Measurements from ENCODE around the gene TPPP.
"Not testable (repeated sequence)": the region's sequence is repeated elsewhere in the genome, so short reads cannot be mapped to it uniquely, and the experiment has no call there.

TPPP gene

GRCh38 chr5:678521-678920 is 14.6 kb downstream of the TPPP start:
- not testable (repeated sequence) for DNase-seq; H3K4me1 ChIP-seq; H3K9me3 ChIP-seq; H3K27me3 ChIP-seq; H3K36me3 ChIP-seq; H3K4me3 ChIP-seq (ENCODE audit: low read depth, low read length)

DNA sequence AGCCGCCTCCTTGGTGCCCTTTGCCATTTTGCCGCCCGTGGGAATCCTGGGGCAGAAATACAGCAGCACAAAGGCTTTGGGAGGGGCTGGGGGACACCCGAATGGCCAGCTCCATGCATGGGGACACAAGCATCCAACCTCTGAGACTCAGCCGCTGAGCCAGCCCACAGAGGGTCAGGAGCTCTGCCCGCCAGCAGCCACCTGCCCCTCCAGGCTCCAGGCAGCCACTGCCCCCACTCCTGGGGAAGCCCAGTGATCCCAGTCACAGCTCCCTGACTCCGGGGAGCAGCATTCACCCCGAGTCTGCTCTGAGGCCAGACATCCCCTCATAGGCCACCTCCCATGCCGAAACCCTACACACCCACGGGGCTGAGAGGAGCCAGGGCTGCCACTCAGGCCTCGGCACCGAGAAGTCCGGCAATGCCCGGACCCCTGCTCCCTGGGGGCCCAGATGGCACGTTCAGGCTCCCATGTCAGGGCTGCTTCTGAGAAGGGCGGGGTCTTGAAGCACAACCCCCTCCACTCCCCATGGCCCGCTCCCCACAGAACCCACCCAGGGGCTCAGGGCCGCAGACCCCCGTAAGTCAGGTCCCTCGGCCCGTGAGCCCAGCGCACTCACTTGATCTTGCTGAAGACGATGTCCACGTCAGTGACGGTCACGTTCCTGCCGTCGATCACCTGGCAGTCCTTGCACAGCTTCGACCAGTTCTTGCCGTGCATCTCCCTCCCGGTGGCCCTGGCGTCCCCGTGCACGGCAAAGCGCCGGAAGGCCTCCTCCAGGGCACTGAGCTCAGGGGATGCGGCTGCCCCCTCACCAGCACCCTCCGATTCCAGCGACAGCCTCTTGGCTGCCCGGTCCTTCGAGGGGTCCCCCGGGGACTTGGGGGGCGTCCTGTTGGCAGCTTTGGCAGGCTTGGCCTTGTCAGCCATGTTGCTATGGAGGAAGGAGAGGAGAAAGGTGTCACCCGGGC is 15.7 kb downstream of the TPPP start:
- Histone ChIP-seq H3K4me3 (ENCODE audit: low read depth, low read length) (no peak overlapping the region), H3K4me1 (peaks cover 10% of the 10 kb centered on the region), H3K9me3 (no peaks in the 10 kb centered on the region), H3K36me3 (no peaks in the 10 kb centered on the region), H3K27me3 (peaks cover 2% of the 10 kb centered on the region; the same call in 1 of the 2 replicates)
- TF ChIP-seq, protein P1, sequence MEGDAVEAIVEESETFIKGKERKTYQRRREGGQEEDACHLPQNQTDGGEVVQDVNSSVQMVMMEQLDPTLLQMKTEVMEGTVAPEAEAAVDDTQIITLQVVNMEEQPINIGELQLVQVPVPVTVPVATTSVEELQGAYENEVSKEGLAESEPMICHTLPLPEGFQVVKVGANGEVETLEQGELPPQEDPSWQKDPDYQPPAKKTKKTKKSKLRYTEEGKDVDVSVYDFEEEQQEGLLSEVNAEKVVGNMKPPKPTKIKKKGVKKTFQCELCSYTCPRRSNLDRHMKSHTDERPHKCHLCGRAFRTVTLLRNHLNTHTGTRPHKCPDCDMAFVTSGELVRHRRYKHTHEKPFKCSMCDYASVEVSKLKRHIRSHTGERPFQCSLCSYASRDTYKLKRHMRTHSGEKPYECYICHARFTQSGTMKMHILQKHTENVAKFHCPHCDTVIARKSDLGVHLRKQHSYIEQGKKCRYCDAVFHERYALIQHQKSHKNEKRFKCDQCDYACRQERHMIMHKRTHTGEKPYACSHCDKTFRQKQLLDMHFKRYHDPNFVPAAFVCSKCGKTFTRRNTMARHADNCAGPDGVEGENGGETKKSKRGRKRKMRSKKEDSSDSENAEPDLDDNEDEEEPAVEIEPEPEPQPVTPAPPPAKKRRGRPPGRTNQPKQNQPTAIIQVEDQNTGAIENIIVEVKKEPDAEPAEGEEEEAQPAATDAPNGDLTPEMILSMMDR (IDR thresholded peaks at IDR 0.05; ENCODE audit: low read depth, low read length), result no peak
- DNase-seq, result peak; percentile 10

DNA sequence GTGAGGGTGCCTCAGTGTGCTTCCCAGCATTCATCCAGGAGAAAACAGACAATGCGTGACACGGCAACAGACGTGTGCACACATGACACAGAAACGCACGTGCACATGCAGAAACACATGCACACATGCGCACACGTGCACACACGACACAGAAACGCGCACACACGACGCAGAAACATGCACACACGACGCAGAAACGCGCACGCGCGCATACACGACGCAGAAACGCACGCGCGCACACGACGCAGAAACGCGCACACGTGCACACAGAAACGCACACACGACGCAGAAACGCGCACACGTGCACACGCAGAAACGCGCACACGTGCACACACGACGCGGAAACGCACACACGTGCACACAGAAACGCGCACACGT is 16.5 kb downstream of the TPPP start:
- Histone ChIP-seq H3K36me3 (no peaks in the 10 kb centered on the region), H3K4me3 (ENCODE audit: low read depth, low read length) (no peak overlapping the region), H3K9me3 (no peaks in the 10 kb centered on the region), H3K4me1 (peaks cover 17% of the 10 kb centered on the region), H3K27me3 (peaks cover 8% of the 10 kb centered on the region; the same call in 1 of the 2 replicates)
- DNase-seq, result no peak
- TF ChIP-seq, protein P1 (IDR thresholded peaks at IDR 0.05; ENCODE audit: low read depth, low read length), result no peak

- H3K4me3 ChIP-seq (ENCODE audit: low read depth, low read length), result no peak overlapping the region
Measured at GRCh38 chr5:675871-676698, 17.1 kb downstream of the TPPP start.

GRCh38 chr5:675111-675870 is 17.9 kb downstream of the TPPP start:
- no peak overlapping the region for H3K4me3 ChIP-seq (ENCODE audit: low read depth, low read length)
- H3K27me3 ChIP-seq, result peaks cover 8% of the 10 kb centered on the region; the same call in 1 of the 2 replicates
- DNase-seq, result peak; percentile 9
- no peaks in the 10 kb centered on the region for H3K9me3 ChIP-seq
- no peaks in the 10 kb centered on the region for H3K36me3 ChIP-seq
- TF ChIP-seq, protein P1 (IDR thresholded peaks at IDR 0.05; ENCODE audit: low read depth, low read length), result no peak
- H3K4me1 ChIP-seq, result peaks cover 21% of the 10 kb centered on the region

More at GRCh38 chr5:675871-676698, 17.1 kb downstream of the TPPP start:
- Histone ChIP-seq H3K9me3 (no peaks in the 10 kb centered on the region), H3K36me3 (no peaks in the 10 kb centered on the region), H3K27me3 (peaks cover 8% of the 10 kb centered on the region; the same call in 1 of the 2 replicates), H3K4me1 (peaks cover 18% of the 10 kb centered on the region)
- DNase-seq, result peak; percentile 10
- TF ChIP-seq, protein P1 (IDR thresholded peaks at IDR 0.05; ENCODE audit: low read depth, low read length), result no peak

DNA sequence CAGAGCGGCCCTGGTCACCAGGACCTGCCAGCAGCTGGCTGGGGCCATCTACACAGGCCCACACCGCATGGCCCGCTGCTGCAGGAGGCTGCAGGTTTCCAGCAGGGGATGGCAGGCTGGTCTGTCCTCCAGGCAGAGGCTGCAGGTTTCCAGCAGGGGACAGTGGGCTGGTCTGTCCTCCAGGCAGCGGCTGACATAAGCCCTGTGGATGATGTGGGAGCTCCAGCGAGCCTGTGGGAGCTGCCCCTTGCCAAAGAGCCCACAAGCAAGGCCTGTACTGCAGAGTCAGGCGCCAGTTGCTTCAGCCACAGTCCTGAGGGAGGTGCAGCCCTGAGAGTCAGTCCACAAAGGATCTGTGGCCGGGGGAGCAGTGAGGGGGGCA is 18.5 kb downstream of the TPPP start:
- peak; percentile 44 for DNase-seq

More for the DNA sequence above, 18.5 kb downstream of the TPPP start:
- H3K4me3 ChIP-seq (ENCODE audit: low read depth, low read length), result no peak overlapping the region
- no peaks in the 10 kb centered on the region for H3K9me3 ChIP-seq
- H3K27me3 ChIP-seq, result peaks cover 8% of the 10 kb centered on the region; the same call in 1 of the 2 replicates
- H3K4me1 ChIP-seq, result peaks cover 21% of the 10 kb centered on the region
- no peaks in the 10 kb centered on the region for H3K36me3 ChIP-seq
- TF ChIP-seq, protein P1 (IDR thresholded peaks at IDR 0.05; ENCODE audit: low read depth, low read length), result no peak

Data from BE2C (cell line).